ENCODE data around the gene TAF4.
"Not testable (repeated sequence)": the region's sequence is repeated elsewhere in the genome, so short reads cannot be mapped to it uniquely, and the experiment has no call there.

Gene TAF4

DNA sequence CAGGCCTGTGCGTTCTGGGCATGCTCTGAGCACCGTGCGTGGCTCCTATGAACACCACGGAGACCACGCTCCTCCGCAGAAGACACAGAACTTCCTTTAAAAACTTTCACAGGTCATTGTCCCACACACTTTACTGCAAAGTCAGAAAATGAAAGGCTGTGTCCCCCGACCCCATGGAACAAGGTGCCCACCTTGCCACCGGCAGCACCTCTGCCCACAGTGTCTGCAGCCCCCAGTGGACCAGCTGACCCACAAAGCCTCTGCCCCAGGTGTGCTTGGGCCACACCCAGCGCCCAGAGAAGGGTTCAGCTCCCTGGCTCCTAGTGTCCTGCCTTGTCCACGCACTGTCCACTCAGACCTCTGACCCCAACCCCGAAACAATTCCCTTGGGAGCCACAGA lies 8.7 kb downstream of the TAF4 start:
- Histone ChIP-seq H3F3A (ENCODE audit: insufficient read depth) (no peaks in the 10 kb centered on the region), H3K9ac (ENCODE audit: low read length) (no peak overlapping the region), H3K4me3 (ENCODE audit: insufficient read depth, low read length, poor library complexity, severe bottlenecking) (no peak overlapping the region), H4K20me1 (ENCODE audit: low read depth, low read length) (no peaks in the 10 kb centered on the region; the same call in 1 of the 2 replicates), H3K79me2 (ENCODE audit: insufficient read depth, low read length) (peaks cover 79% of the 10 kb centered on the region), H3K27ac (ENCODE audit: low read depth, low read length) (no peak overlapping the region), H3K9me3 (ENCODE audit: insufficient read depth, low read length) (no peaks in the 10 kb centered on the region), H3K9me2 (replicated peaks; ENCODE audit: insufficient read depth, low read length) (no peaks in the 10 kb centered on the region), H3K27me3 (ENCODE audit: low read length) (no peaks in the 10 kb centered on the region), H3K36me3 (ENCODE audit: low read length) (no peaks in the 10 kb centered on the region), H3K4me2 (ENCODE audit: low read depth, low read length, poor library complexity, severe bottlenecking) (no peak overlapping the region), H2AFZ (ENCODE audit: low read depth, low read length, severe bottlenecking) (no peak overlapping the region)
- no peak for TF ChIP-seq EZH2phosphoT487 (conservative IDR thresholded peaks at IDR 0.05; ENCODE audit: low read length)
- TF ChIP-seq, protein P1, sequence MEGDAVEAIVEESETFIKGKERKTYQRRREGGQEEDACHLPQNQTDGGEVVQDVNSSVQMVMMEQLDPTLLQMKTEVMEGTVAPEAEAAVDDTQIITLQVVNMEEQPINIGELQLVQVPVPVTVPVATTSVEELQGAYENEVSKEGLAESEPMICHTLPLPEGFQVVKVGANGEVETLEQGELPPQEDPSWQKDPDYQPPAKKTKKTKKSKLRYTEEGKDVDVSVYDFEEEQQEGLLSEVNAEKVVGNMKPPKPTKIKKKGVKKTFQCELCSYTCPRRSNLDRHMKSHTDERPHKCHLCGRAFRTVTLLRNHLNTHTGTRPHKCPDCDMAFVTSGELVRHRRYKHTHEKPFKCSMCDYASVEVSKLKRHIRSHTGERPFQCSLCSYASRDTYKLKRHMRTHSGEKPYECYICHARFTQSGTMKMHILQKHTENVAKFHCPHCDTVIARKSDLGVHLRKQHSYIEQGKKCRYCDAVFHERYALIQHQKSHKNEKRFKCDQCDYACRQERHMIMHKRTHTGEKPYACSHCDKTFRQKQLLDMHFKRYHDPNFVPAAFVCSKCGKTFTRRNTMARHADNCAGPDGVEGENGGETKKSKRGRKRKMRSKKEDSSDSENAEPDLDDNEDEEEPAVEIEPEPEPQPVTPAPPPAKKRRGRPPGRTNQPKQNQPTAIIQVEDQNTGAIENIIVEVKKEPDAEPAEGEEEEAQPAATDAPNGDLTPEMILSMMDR (IDR thresholded peaks at IDR 0.05; ENCODE audit: insufficient read depth, low read length, poor library complexity, severe bottlenecking): no peak

DNA sequence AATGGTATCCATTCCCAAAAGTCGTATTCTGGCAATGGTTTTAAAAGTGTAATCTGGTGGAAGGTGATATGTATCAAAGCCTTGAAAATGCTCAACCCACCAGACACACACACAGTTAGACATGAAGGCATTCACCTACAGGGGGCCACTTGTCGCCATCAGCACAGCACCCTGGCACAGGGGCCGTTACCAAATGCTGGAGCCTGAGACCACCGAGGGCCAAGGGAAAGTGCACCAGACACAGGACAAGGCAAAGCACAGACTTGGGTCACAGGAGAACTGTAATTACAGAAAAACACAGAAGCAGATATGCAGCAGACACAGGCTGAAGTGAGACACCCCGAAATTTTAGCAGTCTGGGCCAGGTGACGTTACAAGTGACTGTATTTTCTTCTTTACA lies 9.3 kb downstream of the TAF4 start:
- Histone ChIP-seq H3K27ac (ENCODE audit: low read depth, low read length) (no peak overlapping the region), H3K9me3 (ENCODE audit: insufficient read depth, low read length) (no peaks in the 10 kb centered on the region), H3K4me2 (ENCODE audit: low read depth, low read length, poor library complexity, severe bottlenecking) (no peak overlapping the region), H3F3A (ENCODE audit: insufficient read depth) (no peaks in the 10 kb centered on the region), H4K20me1 (ENCODE audit: low read depth, low read length) (no peaks in the 10 kb centered on the region; the same call in 1 of the 2 replicates), H3K4me3 (ENCODE audit: insufficient read depth, low read length, poor library complexity, severe bottlenecking) (no peak overlapping the region), H3K79me2 (ENCODE audit: insufficient read depth, low read length) (peaks cover 77% of the 10 kb centered on the region), H2AFZ (ENCODE audit: low read depth, low read length, severe bottlenecking) (no peak overlapping the region), H3K9me2 (replicated peaks; ENCODE audit: insufficient read depth, low read length) (no peaks in the 10 kb centered on the region), H3K27me3 (ENCODE audit: low read length) (no peaks in the 10 kb centered on the region), H3K9ac (ENCODE audit: low read length) (no peak overlapping the region), H3K36me3 (ENCODE audit: low read length) (no peaks in the 10 kb centered on the region)
- TF ChIP-seq EZH2phosphoT487 (conservative IDR thresholded peaks at IDR 0.05; ENCODE audit: low read length): no peak
- TF ChIP-seq, protein P1 (IDR thresholded peaks at IDR 0.05; ENCODE audit: insufficient read depth, low read length, poor library complexity, severe bottlenecking): no peak

DNA sequence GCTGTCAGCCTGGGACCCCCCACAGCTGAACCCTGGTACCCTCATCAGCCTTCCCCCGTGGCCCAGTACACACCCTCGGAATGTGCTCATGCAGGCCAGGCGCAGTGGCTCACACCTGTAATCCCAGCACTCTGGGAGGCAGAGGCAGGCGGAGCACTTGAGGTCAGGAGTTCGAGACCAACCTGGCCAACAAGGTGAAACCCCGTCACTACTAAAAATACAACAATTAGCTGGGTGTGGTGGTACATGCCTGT lies 9.9 kb downstream of the TAF4 start:
- H3K9me2 ChIP-seq (replicated peaks; ENCODE audit: insufficient read depth, low read length); H3K9me3 ChIP-seq (ENCODE audit: insufficient read depth, low read length); H3K27me3 ChIP-seq (ENCODE audit: low read length); H3K9ac ChIP-seq (ENCODE audit: low read length); H3K36me3 ChIP-seq (ENCODE audit: low read length); H3K4me3 ChIP-seq (ENCODE audit: insufficient read depth, low read length, poor library complexity, severe bottlenecking); H3K4me2 ChIP-seq (ENCODE audit: low read depth, low read length, poor library complexity, severe bottlenecking); H4K20me1 ChIP-seq (ENCODE audit: low read depth, low read length); H3F3A ChIP-seq (ENCODE audit: insufficient read depth); H2AFZ ChIP-seq (ENCODE audit: low read depth, low read length, severe bottlenecking); H3K27ac ChIP-seq (ENCODE audit: low read depth, low read length): not testable (repeated sequence)
- peaks cover 71% of the 10 kb centered on the region for H3K79me2 ChIP-seq (ENCODE audit: insufficient read depth, low read length)

DNA sequence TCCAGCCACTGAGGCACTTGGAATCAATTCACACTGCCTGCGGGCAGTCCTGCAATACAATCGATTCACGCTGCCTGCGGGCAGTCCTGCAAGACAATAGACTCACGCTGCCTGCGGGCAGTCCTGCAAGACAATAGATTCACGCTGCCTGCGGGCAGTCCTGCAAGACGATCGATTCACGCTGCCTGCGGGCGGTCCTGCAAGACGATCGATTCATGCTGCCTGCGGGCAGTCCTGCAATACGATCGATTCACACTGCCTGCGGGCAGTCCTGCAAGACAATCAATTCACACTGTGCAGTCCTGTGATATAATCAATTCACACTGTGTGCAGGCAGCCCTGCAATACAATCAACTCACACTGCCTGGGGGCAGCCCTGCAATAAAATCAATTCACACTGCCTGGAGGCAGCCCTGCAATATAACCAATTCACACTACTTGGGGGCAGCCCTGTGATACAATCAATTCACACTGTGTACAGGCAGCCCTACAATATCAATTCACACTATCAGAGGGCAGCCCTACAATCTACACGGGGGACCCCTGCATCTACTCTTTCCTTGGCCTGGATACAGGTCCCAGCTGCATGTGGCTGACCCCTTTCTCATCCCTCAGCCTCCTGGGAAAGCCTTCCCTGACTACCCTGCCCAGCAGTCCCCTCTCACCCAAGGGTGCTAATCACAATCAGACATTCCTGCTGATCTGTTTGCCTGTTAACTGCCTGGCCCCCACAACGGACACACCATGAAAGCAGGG lies 10.4 kb downstream of the TAF4 start:
- no peaks in the 10 kb centered on the region for H3K9me3 ChIP-seq (ENCODE audit: insufficient read depth, low read length)
- no peak overlapping the region for H3K27ac ChIP-seq (ENCODE audit: low read depth, low read length)
- no peaks in the 10 kb centered on the region for H3F3A ChIP-seq (ENCODE audit: insufficient read depth)
- no peak overlapping the region for H3K4me2 ChIP-seq (ENCODE audit: low read depth, low read length, poor library complexity, severe bottlenecking)
- H2AFZ ChIP-seq (ENCODE audit: low read depth, low read length, severe bottlenecking): no peak overlapping the region
- H4K20me1 ChIP-seq (ENCODE audit: low read depth, low read length): no peaks in the 10 kb centered on the region; the same call in 1 of the 2 replicates
- H3K27me3 ChIP-seq (ENCODE audit: low read length): no peaks in the 10 kb centered on the region
- no peaks in the 10 kb centered on the region for H3K36me3 ChIP-seq (ENCODE audit: low read length)
- TF ChIP-seq, protein P1 (IDR thresholded peaks at IDR 0.05; ENCODE audit: insufficient read depth, low read length, poor library complexity, severe bottlenecking): no peak
- TF ChIP-seq EZH2phosphoT487 (conservative IDR thresholded peaks at IDR 0.05; ENCODE audit: low read length): no peak
- no peaks in the 10 kb centered on the region for H3K9me2 ChIP-seq (replicated peaks; ENCODE audit: insufficient read depth, low read length)
- H3K4me3 ChIP-seq (ENCODE audit: insufficient read depth, low read length, poor library complexity, severe bottlenecking): no peak overlapping the region
- H3K79me2 ChIP-seq (ENCODE audit: insufficient read depth, low read length): peaks cover 67% of the 10 kb centered on the region
- no peak overlapping the region for H3K9ac ChIP-seq (ENCODE audit: low read length)
